Right hindlimb (tissue), 1 donor: ENCODE measurements around the gene GSTM1.

Experiments
- DNase-seq: peaks from one replicate; pipeline ENCODE4 v3.0.0-alpha.2; 2018

Gene GSTM1

GRCh38 chr1:109732390-109732881 lies 44.8 kb downstream of the GSTM1 start:
- DNase-seq, result no peak

GRCh38 chr1:109733236-109733870 lies 45.7 kb downstream of the GSTM1 start:
- DNase-seq, result no peak

GRCh38 chr1:109739738-109740614 lies 52.4 kb downstream of the GSTM1 start:
- DNase-seq, result peak; percentile 89

- DNase-seq, result no peak
Measured at GRCh38 chr1:109740615-109741373, 53.2 kb downstream of the GSTM1 start, which contains the start of gene GSTM3. TSS of gene GSTM3 (minus strand) at chr1:109741038. CDS start at chr1:109740287, 751 bp downstream.
